GM19035 (cell line): ENCODE data around the gene RPS21.

Experiments
- ATAC-seq: cut with Tn5 transposase; IDR thresholded peaks from one replicate; pipeline ENCODE4 v1.9.1; 2021; ENCODE audit not compliant: unreplicated experiment

The RPS21 gene

GRCh38 chr20:62386383-62387218 is at the start of gene RPS21:
RPS21 (plus strand) TSS chr20:62387103; CDS start chr20:62387339, 236 bp downstream.
- ATAC-seq, result peak; percentile 80

DNA sequence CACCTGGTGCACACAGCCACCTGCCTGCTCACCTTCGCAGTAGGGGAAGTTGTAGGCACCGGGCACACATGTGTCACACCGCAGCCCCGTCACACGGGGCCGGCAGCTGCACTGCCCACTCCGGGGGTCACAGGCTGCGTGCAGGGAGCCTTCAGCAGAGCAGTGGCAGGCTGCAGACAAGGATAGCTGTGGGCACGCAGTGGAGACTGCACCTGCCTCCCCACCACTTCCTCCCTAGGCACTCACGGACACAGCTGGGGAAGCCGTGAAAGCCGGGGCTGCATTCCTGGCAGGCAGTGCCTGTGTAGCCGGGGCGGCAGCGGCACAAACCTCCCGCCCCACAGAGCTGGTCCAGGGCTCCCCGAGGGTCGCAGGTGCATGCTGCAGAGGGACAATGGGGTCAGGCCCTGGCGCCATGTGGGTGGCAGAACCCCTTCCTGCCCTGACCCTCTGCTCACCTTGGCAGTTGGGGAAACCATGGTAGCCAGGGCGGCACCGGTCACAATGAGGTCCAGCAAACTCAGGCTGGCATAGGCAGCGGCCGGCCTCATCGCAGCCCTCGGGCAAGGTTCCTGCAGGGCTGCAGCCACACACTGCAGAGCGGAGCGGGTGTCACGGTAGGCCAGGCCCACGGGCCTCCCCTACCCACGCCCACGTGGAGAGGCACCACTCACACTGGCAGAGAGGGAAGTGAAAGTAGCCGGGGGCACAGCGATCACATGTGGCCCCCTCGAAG is 49.2 kb upstream of the RPS21 start:
- no peak for ATAC-seq

DNA sequence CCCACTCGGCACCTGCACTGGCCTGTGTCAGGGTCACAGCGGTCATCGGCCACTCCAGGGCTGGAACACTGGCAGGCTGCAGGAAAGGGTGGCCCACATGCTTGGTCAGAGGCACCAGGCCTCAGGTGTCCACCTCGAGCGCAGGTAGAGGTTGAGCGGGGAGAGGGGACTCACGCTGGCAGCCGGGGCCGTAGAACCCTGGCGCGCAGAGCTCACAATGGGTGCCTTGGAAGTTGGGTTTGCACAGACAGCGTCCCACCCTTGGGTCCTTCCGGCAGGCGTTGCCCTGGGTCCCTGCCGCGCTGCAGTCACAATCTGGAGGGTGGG is 48.6 kb upstream of the RPS21 start:
- ATAC-seq, result no peak

DNA sequence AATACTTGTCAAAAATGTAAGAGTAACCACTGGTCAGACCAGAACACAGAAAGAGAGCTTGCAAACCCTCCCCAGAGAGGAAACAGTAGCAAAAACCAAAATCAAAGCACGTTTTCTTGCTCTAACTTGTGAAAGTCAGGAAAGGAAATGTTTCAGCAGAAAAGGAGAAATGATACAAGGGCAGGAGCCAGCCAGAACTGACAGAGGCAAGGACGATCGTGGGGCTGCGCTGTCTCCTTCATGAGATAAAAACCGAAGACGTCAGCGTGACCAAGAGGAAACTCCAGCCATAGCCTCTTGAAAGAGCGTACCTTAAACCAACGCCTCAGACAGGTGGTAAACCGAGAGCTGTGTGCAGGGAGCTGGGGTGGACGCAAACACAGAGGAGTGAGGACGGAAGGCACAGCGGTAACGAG is 47.2 kb upstream of the RPS21 start:
- ATAC-seq, result peak; percentile 74

DNA sequence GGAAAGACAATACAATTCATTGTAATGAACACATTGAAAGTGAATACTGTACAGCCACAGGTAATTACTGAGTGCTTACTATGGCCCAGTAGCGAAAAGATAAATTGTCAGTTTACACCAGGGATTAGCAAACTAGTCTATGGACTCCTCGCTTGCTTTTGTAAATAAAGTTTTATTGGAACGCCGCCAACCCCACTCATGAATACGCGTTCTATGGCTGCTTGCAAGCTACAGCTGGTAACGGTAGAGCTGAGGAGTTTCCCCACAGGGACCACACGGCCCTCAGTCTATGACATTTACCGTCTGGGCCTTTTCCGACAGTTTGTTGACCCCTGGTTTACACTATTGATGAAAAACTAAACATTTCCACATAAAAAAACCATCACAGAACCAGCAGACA is 44.0 kb upstream of the RPS21 start:
- ATAC-seq, result no peak

GRCh38 chr20:62344092-62344491 is 42.8 kb upstream of the RPS21 start:
- ATAC-seq, result no peak

GRCh38 chr20:62344782-62345181 is 42.1 kb upstream of the RPS21 start:
- no peak for ATAC-seq

GRCh38 chr20:62345681-62346370 is 41.1 kb upstream of the RPS21 start:
- no peak for ATAC-seq

GRCh38 chr20:62346398-62347150 is 40.3 kb upstream of the RPS21 start:
- ATAC-seq, result no peak

- no peak for ATAC-seq
Measured at GRCh38 chr20:62347151-62347404, 39.8 kb upstream of the RPS21 start.

DNA sequence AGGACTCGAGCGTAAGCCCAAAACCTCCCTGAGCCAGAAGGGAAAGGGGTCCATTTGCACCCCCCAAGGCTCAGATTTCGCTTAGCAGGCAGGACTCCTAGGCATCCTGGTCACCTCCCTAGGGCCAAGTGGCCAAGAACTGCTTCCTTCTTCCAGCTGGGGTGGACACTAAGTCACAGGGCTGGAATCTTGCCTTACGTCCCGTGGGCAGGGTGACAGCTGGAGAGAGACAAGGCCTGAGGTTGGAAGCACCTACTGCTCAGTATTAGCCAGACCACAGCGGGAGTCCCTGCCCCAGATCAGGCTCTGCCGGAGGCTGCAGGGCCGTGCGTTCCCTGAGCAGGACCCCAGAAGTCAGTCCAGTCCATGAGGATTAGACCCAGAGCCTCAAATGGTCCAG is 39.5 kb upstream of the RPS21 start:
- no peak for ATAC-seq

GRCh38 chr20:62348604-62349003 is 38.3 kb upstream of the RPS21 start:
- no peak for ATAC-seq

DNA sequence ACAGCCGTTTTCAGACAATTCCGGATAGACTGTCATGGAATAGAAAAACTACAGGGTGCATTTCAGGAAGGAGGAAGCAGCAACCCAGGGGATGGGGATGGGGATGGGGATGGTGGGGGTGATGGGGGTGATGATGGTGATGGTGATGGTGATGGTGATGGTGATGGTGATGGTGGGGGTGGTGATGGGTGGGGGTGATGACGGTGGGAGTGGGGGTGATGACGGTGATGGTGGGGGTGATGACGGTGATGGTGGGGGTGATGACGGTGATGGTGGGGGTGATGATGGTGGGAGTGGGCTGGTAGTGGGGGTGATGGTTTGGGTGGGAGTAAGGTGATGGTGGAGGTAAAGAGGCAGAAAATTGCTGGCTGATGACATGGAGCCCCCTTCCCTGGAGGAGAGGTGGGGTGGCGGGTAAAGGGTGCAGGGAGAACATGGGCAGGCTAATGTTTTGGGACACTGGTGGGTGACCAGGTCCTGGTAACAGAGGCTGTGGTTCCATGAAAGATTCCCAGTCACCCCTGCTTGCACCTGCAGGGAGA is 37.3 kb upstream of the RPS21 start:
- no peak for ATAC-seq

GRCh38 chr20:62350098-62350628 is 36.7 kb upstream of the RPS21 start:
- no peak for ATAC-seq

DNA sequence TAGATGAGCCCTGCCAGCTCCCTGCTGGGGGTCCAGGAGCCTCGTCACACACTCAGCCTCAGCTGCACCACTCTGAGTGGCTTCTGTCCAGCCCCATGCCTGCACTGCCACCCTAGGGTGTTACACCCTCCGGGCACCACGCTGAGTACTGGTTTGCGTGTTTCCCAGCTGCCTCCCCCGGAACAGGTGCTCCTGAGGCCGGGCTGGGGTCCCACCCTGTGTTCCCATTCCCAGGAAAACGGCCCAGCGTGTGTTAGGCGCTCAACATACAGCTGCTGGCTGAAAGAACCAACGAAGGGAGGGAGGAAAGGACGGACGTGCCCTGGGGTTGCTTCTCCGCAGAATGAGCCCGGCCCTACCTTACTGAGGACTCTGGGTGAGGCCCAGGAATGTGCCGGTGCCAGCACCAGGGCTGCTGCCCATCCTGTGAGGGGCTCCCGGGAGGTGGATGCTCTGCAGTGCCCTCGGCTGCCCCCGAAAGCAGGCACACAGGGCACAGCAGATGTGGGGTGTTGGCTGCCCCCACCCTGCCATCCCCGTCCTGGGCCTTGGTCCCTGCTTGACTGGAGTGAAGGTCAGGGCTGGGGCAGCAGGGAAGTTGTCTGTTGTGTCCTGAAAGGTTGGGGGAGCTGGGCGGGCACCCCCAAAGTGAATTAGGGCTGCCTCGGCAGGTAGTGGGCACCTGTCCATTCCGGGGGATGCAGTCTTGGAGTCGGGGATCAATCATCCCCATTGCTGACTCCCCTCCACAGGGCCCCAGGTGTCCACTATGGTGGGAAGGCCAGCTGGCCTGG is 36.1 kb upstream of the RPS21 start:
- no peak for ATAC-seq

DNA sequence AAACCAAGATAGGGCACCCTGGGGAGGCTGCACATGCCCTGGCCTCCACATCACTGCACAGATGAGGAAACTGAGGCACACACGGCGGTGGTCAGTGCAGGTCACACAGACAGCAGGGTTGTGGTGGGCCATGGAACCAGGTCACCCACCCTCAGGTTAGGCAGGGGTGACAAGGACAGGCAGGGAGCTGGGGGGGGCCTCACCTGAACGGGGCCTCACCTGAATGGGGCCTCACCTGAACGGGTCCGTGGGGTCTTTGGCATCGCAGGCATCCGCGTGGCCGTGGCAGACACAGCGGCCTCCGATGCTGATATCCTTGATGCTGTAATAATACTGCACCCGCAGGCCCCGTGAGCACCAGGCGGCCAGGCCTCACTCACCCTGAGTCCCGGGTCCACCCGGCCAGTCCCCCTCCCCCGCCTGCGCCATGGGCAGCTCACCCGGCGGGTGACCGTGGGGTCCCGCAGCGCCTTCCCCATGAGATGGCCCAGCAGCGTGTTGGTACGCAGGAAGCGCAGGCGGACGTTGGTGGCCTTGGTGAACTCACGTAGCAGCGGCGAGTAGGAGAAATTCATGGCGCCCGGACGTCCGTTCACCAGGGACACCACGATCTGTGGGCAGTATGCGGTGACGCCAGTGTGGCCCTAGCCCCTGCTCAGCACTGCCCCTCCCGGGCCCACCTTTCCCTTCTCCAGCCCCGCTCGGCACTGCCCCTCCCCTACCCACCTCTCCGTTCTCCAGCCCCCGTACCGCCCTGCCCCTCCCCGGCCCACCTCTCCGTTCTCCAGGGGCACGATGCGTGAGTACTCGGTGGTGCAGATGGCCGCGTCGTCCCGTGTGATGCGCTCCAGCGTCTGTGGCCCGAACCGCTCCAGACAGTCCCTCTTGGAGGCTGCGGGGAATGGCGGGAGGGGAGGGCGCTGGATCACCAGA is 35.2 kb upstream of the RPS21 start:
- ATAC-seq, result no peak

DNA sequence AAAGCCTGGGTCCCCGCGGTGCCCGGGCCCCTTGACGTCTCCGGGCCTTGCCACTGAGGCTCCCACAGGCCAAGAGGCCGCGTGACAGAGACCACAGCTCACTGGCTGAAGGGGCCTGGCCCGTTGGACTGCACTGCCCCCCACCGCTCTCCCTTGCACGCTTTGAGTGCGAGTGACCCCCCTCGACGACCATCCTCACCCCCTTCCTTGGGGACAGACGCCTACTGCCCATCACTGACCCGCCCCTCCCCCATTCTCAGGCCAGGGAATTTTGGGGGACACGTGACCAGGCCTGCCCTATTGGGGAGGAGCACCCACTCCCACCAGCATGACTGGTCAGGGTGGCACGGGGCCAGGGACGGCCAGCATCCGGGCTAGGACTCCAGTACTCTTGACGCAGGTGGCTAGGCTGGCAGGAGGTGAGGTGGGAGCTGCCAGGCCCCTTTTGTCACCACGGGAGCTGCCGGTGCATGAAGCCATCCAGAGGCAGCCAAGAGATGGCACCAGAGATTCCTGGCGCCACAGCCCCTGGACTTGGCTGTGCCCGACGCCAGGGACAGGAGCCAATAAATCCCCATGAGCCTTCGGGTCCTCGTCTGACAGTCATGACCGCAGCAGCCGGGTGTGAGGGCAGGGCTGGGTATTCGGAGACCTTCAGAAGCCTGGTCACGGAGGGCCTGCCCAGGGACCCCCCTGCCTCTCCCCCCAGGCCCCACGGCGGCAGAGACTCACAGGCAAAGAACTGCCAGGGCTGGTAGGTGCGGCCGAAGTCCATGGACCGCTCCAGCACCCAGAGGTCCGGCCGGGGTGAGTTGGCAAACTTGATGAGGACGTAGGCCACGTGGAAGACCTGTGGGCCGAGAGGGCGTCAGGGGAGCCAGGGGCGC is 34.3 kb upstream of the RPS21 start:
- no peak for ATAC-seq
